Stomach smooth muscle (tissue), 2 donors: ENCODE measurements around the gene ANKRD44.

Experiments used
- H3K27ac ChIP-seq: one replicate; pipeline ENCODE4 v1.7.0; 2013; ENCODE audit warnings: mild to moderate bottlenecking, low read length, inconsistent platforms
- H3K27me3 ChIP-seq, 2 donors: one replicate each; pipeline ENCODE4 v1.7.0; 2013; ENCODE audit warnings: low read length in 2 of 2; ENCODE audit not compliant: insufficient read depth in 2 of 2, control insufficient read depth in 1 of 2
- H3K36me3 ChIP-seq, 2 donors: one replicate each; pipeline ENCODE4 v1.7.0; 2013; ENCODE audit warnings: low read length in 2 of 2; ENCODE audit not compliant: control insufficient read depth in 2 of 2, insufficient read depth in 2 of 2
- H3K4me1 ChIP-seq: one replicate; pipeline ENCODE4 v1.7.0; 2013; ENCODE audit warnings: low read length; ENCODE audit not compliant: control insufficient read depth, insufficient read depth
- H3K4me3 ChIP-seq, 2 donors: one replicate each; pipeline ENCODE4 v1.7.0; 2013; ENCODE audit warnings: low read length in 2 of 2
- H3K9ac ChIP-seq, 2 donors: one replicate each; pipeline ENCODE4 v1.7.0; 2013; ENCODE audit warnings: low read length in 2 of 2, mild to moderate bottlenecking in 1 of 2
- H3K9me3 ChIP-seq, 2 donors: one replicate each; pipeline ENCODE4 v1.7.0; 2013; ENCODE audit warnings: low read length in 2 of 2; ENCODE audit not compliant: control insufficient read depth in 2 of 2
- donor health status: healthy.
- donor health status: Pancreatic carcinoma.

ANKRD44 gene

DNA sequence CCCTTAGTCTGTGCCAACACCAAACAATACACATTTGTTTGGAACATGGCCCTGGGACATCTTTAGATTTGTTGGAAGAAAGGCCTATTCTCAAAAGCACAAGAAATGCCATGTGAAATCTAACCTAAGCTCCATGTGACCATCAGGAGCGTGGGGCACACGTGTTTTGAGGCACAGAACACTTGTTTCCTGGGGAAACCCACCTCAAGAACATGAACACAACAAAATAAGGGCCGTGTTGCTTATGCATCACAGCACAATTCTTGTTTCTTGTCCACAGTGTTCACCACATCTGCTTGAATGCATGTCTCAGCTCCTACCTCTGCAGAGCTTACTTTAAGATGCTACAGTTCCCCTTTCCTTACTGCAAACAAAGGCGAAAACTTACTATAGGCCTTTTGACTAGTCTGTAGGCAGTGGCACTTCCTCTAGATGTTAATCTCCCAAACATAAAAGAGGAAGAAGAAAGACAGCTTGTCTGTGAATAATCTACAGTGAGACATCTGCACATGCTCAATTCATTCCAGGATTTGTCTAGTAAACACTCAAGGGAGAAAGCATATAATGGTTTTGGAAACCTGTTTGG lies 165.0 kb downstream of the ANKRD44 start:
- no peaks in the 10 kb centered on the region for H3K36me3 ChIP-seq
- no peak overlapping the region for H3K4me3 ChIP-seq
- H3K9ac ChIP-seq, result no peak overlapping the region
- no peaks in the 10 kb centered on the region for H3K4me1 ChIP-seq
- H3K27ac ChIP-seq, result no peak overlapping the region
- no peaks in the 10 kb centered on the region for H3K27me3 ChIP-seq
- H3K9me3 ChIP-seq, result no peaks in the 10 kb centered on the region

DNA sequence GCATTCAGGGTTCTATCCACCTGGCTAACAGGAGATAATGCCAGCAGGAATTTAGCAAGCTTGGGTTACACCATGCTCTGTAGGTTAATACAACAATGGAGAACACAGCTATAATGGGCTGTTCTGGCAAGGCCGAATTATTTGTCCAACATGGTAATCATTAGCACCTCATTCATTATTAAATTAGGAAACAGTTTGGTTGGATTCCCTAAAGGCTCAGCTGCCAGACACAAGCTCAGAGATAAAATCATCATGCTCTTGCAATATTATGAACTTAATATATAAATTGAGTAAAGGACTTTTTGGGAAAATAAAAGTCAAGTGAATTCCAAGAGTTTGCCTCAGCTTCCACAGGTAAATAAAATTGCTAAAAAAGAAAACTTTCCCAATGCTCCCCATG lies 166.4 kb downstream of the ANKRD44 start:
- Histone ChIP-seq H3K27ac (no peak overlapping the region), H3K4me1 (no peaks in the 10 kb centered on the region)

GRCh38 chr2:197141702-197142473 lies 168.7 kb downstream of the ANKRD44 start:
- H3K36me3 ChIP-seq, result no peaks in the 10 kb centered on the region
- H3K4me3 ChIP-seq, result no peak overlapping the region
- H3K4me1 ChIP-seq, result no peaks in the 10 kb centered on the region
- no peaks in the 10 kb centered on the region for H3K27me3 ChIP-seq
- no peaks in the 10 kb centered on the region for H3K9me3 ChIP-seq
- no peak overlapping the region for H3K9ac ChIP-seq
- no peak overlapping the region for H3K27ac ChIP-seq

More for the DNA sequence above, 166.4 kb downstream of the ANKRD44 start:
- Histone ChIP-seq H3K9me3 (no peaks in the 10 kb centered on the region), H3K36me3 (no peaks in the 10 kb centered on the region), H3K27me3 (no peaks in the 10 kb centered on the region), H3K4me3 (no peak overlapping the region), H3K9ac (no peak overlapping the region)

DNA sequence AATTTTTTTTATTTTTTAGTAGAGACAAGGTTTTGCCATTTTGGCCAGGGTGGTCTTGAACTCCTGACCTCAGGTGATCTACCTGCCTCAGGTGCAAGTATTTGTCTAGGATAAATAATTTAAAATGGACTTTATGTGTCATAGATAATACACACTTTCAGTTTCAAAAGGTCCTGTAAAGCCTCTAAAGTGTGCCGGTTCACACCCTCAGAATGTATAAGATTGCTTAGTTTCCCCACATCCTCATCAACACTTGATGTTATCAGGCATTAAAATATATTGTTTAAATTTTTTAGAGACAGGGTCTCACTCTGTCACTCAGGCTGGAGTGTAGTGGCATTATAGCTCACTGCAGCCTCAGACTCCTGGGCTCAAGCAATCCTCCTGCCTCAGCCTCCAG lies 170.5 kb downstream of the ANKRD44 start:
- Histone ChIP-seq H3K9ac (no peak overlapping the region), H3K4me1 (no peaks in the 10 kb centered on the region), H3K36me3 (peaks cover 0 to 2% of the 10 kb centered on the region in 2 donors), H3K4me3 (no peak overlapping the region), H3K27me3 (no peaks in the 10 kb centered on the region), H3K9me3 (no peaks in the 10 kb centered on the region), H3K27ac (no peak overlapping the region)

GRCh38 chr2:197138506-197138905 lies 172.1 kb downstream of the ANKRD44 start:
- Histone ChIP-seq H3K9me3 (no peaks in the 10 kb centered on the region), H3K9ac (no peak overlapping the region), H3K36me3 (peaks cover 0 to 2% of the 10 kb centered on the region in 2 donors), H3K27me3 (no peaks in the 10 kb centered on the region), H3K27ac (no peak overlapping the region), H3K4me3 (no peak overlapping the region), H3K4me1 (no peaks in the 10 kb centered on the region)

DNA sequence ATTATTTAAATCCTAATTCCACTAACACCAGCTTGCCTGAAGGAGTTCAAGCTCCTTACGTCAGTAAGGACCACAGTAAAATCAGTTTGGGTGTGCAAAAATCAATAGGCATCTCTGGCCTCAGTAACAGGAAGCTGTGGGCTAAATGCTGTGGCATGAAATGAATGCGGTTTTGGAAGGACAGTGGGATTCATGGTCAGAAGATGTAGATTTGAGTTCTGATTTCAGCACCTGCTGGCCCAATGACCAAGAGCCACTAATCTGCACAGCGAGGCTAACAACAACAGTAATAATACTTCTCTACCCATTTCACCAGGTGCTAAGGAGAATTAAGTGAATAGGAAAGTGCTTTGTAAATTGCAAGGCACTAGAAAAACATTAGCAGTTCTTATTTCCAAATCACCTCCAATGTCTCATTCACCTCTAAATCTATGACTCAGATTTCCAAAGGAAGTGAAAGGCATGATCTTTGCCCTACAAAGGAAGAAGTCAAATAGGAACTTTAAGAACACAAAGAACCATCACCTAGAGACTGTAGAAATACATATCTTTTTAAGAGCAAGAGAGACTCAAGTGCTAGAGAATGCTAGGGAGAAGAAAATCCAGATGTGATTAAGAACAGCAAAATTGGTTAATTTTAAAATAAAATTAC lies 172.6 kb downstream of the ANKRD44 start:
- Histone ChIP-seq H3K36me3 (peaks cover 0 to 2% of the 10 kb centered on the region in 2 donors), H3K27me3 (no peaks in the 10 kb centered on the region), H3K27ac (no peak overlapping the region), H3K9ac (no peak overlapping the region), H3K4me3 (no peak overlapping the region), H3K9me3 (no peaks in the 10 kb centered on the region), H3K4me1 (no peaks in the 10 kb centered on the region)

DNA sequence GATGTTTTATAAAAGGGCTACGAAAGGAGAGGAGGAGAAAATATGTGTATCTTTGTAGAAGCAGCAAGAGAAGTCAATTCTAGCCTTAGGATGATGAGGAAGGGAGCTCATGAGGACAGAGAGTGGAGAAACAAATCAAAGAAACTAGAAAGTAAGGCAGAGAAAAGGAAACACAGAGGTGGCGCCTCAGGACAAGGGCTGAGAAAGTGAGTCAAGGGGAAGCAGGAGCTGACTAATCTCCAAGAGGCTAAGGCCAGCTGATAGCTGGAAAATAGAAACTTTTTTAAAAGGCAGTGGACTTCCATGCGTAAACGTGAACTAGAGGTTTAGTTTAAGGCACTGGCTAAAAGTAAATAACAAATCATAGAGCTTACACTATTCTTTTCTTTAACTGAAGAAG lies 173.3 kb downstream of the ANKRD44 start:
- Histone ChIP-seq H3K4me1 (no peaks in the 10 kb centered on the region), H3K27me3 (no peaks in the 10 kb centered on the region), H3K27ac (no peak overlapping the region), H3K9ac (no peak overlapping the region), H3K4me3 (no peak overlapping the region), H3K36me3 (peaks cover 0 to 3% of the 10 kb centered on the region in 2 donors), H3K9me3 (no peaks in the 10 kb centered on the region)

- Histone ChIP-seq H3K4me3 (no peak overlapping the region), H3K36me3 (peaks cover 0 to 3% of the 10 kb centered on the region in 2 donors), H3K27me3 (no peaks in the 10 kb centered on the region), H3K9ac (no peak overlapping the region), H3K9me3 (no peaks in the 10 kb centered on the region), H3K27ac (no peak overlapping the region), H3K4me1 (no peaks in the 10 kb centered on the region)
Measured at GRCh38 chr2:197136452-197136851, 174.1 kb downstream of the ANKRD44 start.

- Histone ChIP-seq H3K4me1 (no peaks in the 10 kb centered on the region), H3K27me3 (no peaks in the 10 kb centered on the region), H3K36me3 (peaks cover 0 to 3% of the 10 kb centered on the region in 2 donors), H3K9me3 (no peaks in the 10 kb centered on the region), H3K27ac (no peak overlapping the region), H3K4me3 (no peak overlapping the region), H3K9ac (no peak overlapping the region)
Measured at GRCh38 chr2:197135806-197136205, 174.8 kb downstream of the ANKRD44 start.

DNA sequence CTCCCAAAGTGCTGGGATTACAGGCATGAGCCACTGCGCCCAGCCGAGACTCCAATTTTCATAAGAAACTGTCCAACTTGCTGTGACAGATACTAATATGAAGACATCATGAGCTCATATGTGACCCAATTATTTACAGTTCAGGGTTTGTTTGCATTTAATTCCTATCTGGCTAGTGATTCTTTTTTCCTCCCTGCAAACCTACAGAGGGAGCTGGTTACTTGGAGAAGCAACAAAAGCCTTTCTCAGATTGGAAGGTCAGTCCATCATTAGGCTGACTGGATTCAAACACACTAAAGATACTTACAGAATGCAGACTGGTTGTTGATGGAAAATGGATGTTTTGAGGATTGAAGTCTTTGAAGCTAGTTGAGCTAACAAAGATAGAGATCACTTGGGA lies 176.4 kb downstream of the ANKRD44 start:
- Histone ChIP-seq H3K4me1 (no peaks in the 10 kb centered on the region), H3K27me3 (no peaks in the 10 kb centered on the region), H3K9ac (no peak overlapping the region), H3K27ac (no peak overlapping the region), H3K36me3 (peaks cover 0 to 3% of the 10 kb centered on the region in 2 donors), H3K4me3 (no peak overlapping the region), H3K9me3 (no peaks in the 10 kb centered on the region)

DNA sequence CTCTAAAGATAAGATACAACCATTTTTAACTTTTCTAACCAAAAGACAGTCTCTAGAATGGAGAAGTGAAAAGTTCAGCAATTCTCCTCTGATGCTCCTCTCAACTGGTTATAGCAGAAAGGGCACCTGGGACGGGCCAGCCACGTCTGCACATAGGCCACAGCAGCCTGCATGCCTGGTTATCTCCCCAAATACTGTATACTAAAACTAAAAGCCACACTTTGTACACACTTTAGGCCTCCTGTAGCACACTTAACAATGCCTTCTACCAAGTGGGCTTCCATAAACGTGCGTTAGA lies 179.1 kb downstream of the ANKRD44 start:
- no peaks in the 10 kb centered on the region for H3K9me3 ChIP-seq
- no peak overlapping the region for H3K27ac ChIP-seq
- no peaks in the 10 kb centered on the region for H3K4me1 ChIP-seq
- no peak overlapping the region for H3K4me3 ChIP-seq
- no peaks in the 10 kb centered on the region for H3K27me3 ChIP-seq
- H3K36me3 ChIP-seq, result peaks cover 0 to 3% of the 10 kb centered on the region in 2 donors
- no peak overlapping the region for H3K9ac ChIP-seq
